Endothelial cell of umbilical vein (primary cell): Measurements from ENCODE around the gene VAV3. TPM values are rescaled to one million over a fixed set of nuclear protein-coding genes. Genes with fewer than 3 reads are reported as not detected.

Experiments used
- BruUV-seq: library from RNA; stranded (reverse); fragments of 400-500 nt; replicated peaks from 2 replicates; lab custom pipeline; 2021; lab: Mats Ljungman, UMichigan
- CTCF ChIA-PET: fragments of 300-600, 350-600 bp; sonication (Branson Sonifier 250); formaldehyde crosslinking; loops from one replicate; lab custom pipeline; 2021; ENCODE audit warnings: antibody characterized with exemption, inconsistent platforms; lab: Charles Lee
- POLR2A ChIA-PET: fragments of 300-600, 350-600 bp; sonication (Branson Sonifier 250); formaldehyde crosslinking; loops from one replicate; lab custom pipeline; 2021; ENCODE audit warnings: antibody characterized with exemption, inconsistent platforms; lab: Charles Lee
- DNase-seq: peaks from one replicate; pipeline ENCODE4 v3.0.0-alpha.2; 2011; ENCODE audit warnings: low read depth, low spot score
- FAIRE-seq: peaks from 2 replicates; lab custom pipeline; 2011; peaks lifted over from hg19 to GRCh38; lab: Jason Lieb, UNC
- H2AFZ ChIP-seq: 2 replicates; pipeline ENCODE4 v1.6.0; 2012; ENCODE audit warnings: low read depth, low read length, control low read depth, inconsistent platforms
- H3K27ac ChIP-seq: 2 replicates; pipeline ENCODE4 v1.5.1; 2011; ENCODE audit warnings: low read depth, mild to moderate bottlenecking, control low read depth, low read length, moderate library complexity; ENCODE audit not compliant: insufficient read depth
- H3K27me3 ChIP-seq, 2 experiments: 2 replicates each; pipeline versions ENCODE4 v1.6.0 to v1.6.1; 2011; ENCODE audit warnings: low read length in 2 of 2, mixed read lengths in 1 of 2; ENCODE audit not compliant: control insufficient read depth in 2 of 2, insufficient read depth in 2 of 2
- H3K36me3 ChIP-seq, 2 experiments: 2 replicates in 1 of 2; 3 replicates in 1 of 2; pipeline ENCODE4 v1.5.1; 2011; ENCODE audit warnings: low read length in 2 of 2, mild to moderate bottlenecking in 1 of 2, moderate library complexity in 1 of 2; ENCODE audit not compliant: control insufficient read depth in 2 of 2, insufficient read depth in 2 of 2; ENCODE audit errors: extremely low read depth in 1 of 2
- H3K4me1 ChIP-seq: 3 replicates; pipeline ENCODE4 v1.5.1; 2011; ENCODE audit warnings: mild to moderate bottlenecking, low read length; ENCODE audit not compliant: control insufficient read depth, insufficient read depth; ENCODE audit errors: extremely low read depth
- H3K4me2 ChIP-seq: 2 replicates; pipeline ENCODE4 v1.6.1; 2011; ENCODE audit warnings: low read length, control low read depth, mixed read lengths; ENCODE audit not compliant: insufficient read depth
- H3K4me3 ChIP-seq, 3 experiments: fragments of 200-600 bp in 1 of 3; sonication (generic), shearing (Covaris generic) in 1 of 3; replicated peaks in 1 of 3; 2 replicates each; pipeline ENCODE4 v1.5.1; 2011 to 2016; ENCODE audit warnings: control low read depth in 3 of 3, low read length in 3 of 3, mild to moderate bottlenecking in 2 of 3, inconsistent platforms in 1 of 3, low read depth in 1 of 3, moderate library complexity in 1 of 3; ENCODE audit not compliant: insufficient read depth in 1 of 3
- H3K79me2 ChIP-seq: 2 replicates; pipeline ENCODE4 v1.6.0; 2012; ENCODE audit warnings: low read length, inconsistent platforms; ENCODE audit not compliant: control insufficient read depth, insufficient read depth
- H3K9ac ChIP-seq: replicated peaks from 2 replicates; pipeline ENCODE3; 2011; ENCODE audit warnings: low read length, control low read depth; ENCODE audit not compliant: insufficient read depth; ENCODE audit errors: extremely low read depth
- H3K9me1 ChIP-seq: replicated peaks from 3 replicates; pipeline ENCODE4 v1.6.0; 2011; ENCODE audit warnings: mild to moderate bottlenecking, low read length; ENCODE audit not compliant: control insufficient read depth, insufficient read depth; ENCODE audit errors: extremely low read depth
- H3K9me3 ChIP-seq: replicated peaks from 2 replicates; pipeline ENCODE4 v1.5.1; 2012; ENCODE audit warnings: low read length, inconsistent platforms; ENCODE audit not compliant: control insufficient read depth, insufficient read depth
- H4K20me1 ChIP-seq: replicated peaks from 2 replicates; pipeline ENCODE3; 2011; ENCODE audit warnings: mild to moderate bottlenecking, low read length; ENCODE audit not compliant: control insufficient read depth, insufficient read depth; ENCODE audit errors: extremely low read depth
- EZH2 ChIP-seq: IDR thresholded peaks from 2 replicates; pipeline ENCODE4 v1.6.1; 2012; ENCODE audit warnings: borderline replicate concordance, low read depth, mild to moderate bottlenecking, moderate library complexity, low read length, inconsistent platforms; ENCODE audit not compliant: severe bottlenecking
- FOS ChIP-seq: IDR thresholded peaks from 2 replicates; pipeline ENCODE4 v1.6.1; 2011; ENCODE audit warnings: mild to moderate bottlenecking, low read length, moderate library complexity, borderline replicate concordance; ENCODE audit not compliant: insufficient read depth
- GATA2 ChIP-seq: IDR thresholded peaks from 2 replicates; pipeline ENCODE4 v1.7.0; 2011; ENCODE audit warnings: low read depth, mild to moderate bottlenecking, moderate library complexity, mixed read lengths, low read length; ENCODE audit not compliant: insufficient read length, insufficient read depth
- JUN ChIP-seq: IDR thresholded peaks from 2 replicates; pipeline ENCODE4 v1.6.1; 2011; ENCODE audit warnings: borderline replicate concordance, low read depth; ENCODE audit not compliant: insufficient read length, insufficient read depth
- MYC ChIP-seq: IDR thresholded peaks from one replicate; pipeline ENCODE4 v1.6.1; 2011; ENCODE audit warnings: mild to moderate bottlenecking, low read depth, low read length
- POLR2A ChIP-seq: IDR thresholded peaks from 2 replicates; pipeline ENCODE4 v1.6.1; 2012; ENCODE audit warnings: low read depth, mild to moderate bottlenecking, control low read depth, low read length
- POLR2AphosphoS5 ChIP-seq: IDR thresholded peaks from 2 replicates; pipeline ENCODE4 v1.6.1; 2012; ENCODE audit warnings: low read depth, mild to moderate bottlenecking, control low read depth, low read length, moderate library complexity; ENCODE audit not compliant: insufficient read depth
- dilution Hi-C: fragments of 300-500 bp; cut with MboI; formaldehyde crosslinking; loops from one replicate; pipeline ENCODE4 v1.15.0; 2019; ENCODE audit warnings: low sequenced_read_pairs; ENCODE audit not compliant: extremely low pct_ligation_motif_present
- intact Hi-C: fragments of 100-400 bp; cut with micrococcal nuclease; formaldehyde crosslinking; loops from one replicate; pipeline ENCODE4 v1.10.0; 2022
- polyA plus RNA-seq, 4 experiments: library from polyadenylated mRNA; depleted of rRNA in 3 of 4; stranded (reverse) in 3 of 4; unstranded in 1 of 4; fragments of >200 nt; gene quantifications; 2 replicates each; pipeline versions ENCODE4 v1.2.1 to v1.2.3, GENCODE V29; 2011 to 2012; ENCODE audit warnings: missing spikeins in 1 of 4
- total RNA-seq: library from RNA; stranded (reverse); gene quantifications from 2 replicates; pipeline ENCODE4 v1.2.3, GENCODE V29; 2021
- TF ChIP-seq, protein P1 (sequence below), 2 donors: IDR thresholded peaks; 1 replicate in 1 of 2; 2 replicates in 1 of 2; pipeline ENCODE4 v1.5.1; 2011; ENCODE audit warnings: low read length in 2 of 2, mild to moderate bottlenecking in 2 of 2, moderate library complexity in 2 of 2, control low read depth in 1 of 2, inconsistent platforms in 1 of 2, low read depth in 1 of 2; ENCODE audit not compliant: insufficient read depth in 1 of 2; ENCODE audit errors: extremely low read depth in 1 of 2
- TF ChIP-seq, protein P2 (sequence below): IDR thresholded peaks from 2 replicates; pipeline ENCODE4 v1.6.1; 2011; ENCODE audit not compliant: insufficient read depth, insufficient read length

Gene VAV3
- total and polyA plus RNA-seq, 2 donors (not counting 3 experiments of a cell fraction or from before 2014, with no cell fraction given): 0.18 to 1.5 TPM

DNA sequence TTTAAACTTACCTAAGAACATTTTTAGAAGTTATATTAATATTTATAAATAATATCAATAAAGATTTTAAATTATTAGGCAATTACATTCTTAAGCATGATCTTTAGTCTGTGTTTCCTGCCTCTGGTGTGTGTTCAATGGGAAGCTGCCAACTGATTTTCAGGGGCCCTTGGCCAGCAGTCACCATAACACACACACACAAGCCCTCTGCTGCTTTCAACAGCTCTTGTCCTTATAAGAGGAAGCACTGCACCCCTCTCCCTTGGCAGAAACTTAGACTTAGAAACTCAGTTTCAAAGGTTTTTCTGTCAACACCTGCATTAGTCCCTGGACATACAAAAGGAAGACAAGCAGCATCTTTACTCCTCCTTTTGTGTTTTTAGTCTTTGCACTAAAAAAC lies 81.4 kb downstream of the VAV3 start:
- no TSS peak for BruUV-seq
- Histone ChIP-seq H3K9me3 (no peaks in the 10 kb centered on the region), H3K4me1 (no peaks in the 10 kb centered on the region), H2AFZ (no peak overlapping the region), H3K9me1 (no peaks in the 10 kb centered on the region), H3K36me3 (no peaks in the 10 kb centered on the region), H3K4me3 (no peak overlapping the region), H3K4me2 (no peak overlapping the region), H3K27me3 (no peaks in the 10 kb centered on the region), H3K79me2 (no peaks in the 10 kb centered on the region), H4K20me1 (no peaks in the 10 kb centered on the region), H3K27ac (no peak overlapping the region), H3K9ac (no peak overlapping the region)
- intact Hi-C loops (no loop called here), dilution Hi-C loops (no loop called here)
- FAIRE-seq (no peak), DNase-seq (no peak)
- POLR2A ChIA-PET: no interaction called here
- CTCF ChIA-PET: no interaction called here
- TF ChIP-seq POLR2AphosphoS5: no peak
- TF ChIP-seq POLR2A: no peak
- TF ChIP-seq, protein P1, sequence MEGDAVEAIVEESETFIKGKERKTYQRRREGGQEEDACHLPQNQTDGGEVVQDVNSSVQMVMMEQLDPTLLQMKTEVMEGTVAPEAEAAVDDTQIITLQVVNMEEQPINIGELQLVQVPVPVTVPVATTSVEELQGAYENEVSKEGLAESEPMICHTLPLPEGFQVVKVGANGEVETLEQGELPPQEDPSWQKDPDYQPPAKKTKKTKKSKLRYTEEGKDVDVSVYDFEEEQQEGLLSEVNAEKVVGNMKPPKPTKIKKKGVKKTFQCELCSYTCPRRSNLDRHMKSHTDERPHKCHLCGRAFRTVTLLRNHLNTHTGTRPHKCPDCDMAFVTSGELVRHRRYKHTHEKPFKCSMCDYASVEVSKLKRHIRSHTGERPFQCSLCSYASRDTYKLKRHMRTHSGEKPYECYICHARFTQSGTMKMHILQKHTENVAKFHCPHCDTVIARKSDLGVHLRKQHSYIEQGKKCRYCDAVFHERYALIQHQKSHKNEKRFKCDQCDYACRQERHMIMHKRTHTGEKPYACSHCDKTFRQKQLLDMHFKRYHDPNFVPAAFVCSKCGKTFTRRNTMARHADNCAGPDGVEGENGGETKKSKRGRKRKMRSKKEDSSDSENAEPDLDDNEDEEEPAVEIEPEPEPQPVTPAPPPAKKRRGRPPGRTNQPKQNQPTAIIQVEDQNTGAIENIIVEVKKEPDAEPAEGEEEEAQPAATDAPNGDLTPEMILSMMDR (IDR thresholded peaks at IDR 0.05; ENCODE audit: extremely low read depth in 1 of 2, insufficient read depth in 1 of 2, low read depth in 1 of 2, low read length in 2 of 2): no peak
- no peak for TF ChIP-seq MYC
- TF ChIP-seq FOS: no peak
- TF ChIP-seq JUN: no peak
- no peak for TF ChIP-seq GATA2
- TF ChIP-seq EZH2: no peak
- TF ChIP-seq, protein P2, sequence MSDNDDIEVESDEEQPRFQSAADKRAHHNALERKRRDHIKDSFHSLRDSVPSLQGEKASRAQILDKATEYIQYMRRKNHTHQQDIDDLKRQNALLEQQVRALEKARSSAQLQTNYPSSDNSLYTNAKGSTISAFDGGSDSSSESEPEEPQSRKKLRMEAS: no peak
